Skeletal muscle tissue (tissue), 4 donors: ENCODE results near the gene NAP1L1. TPM values are rescaled to one million over a fixed set of nuclear protein-coding genes. Genes with fewer than 3 reads are reported as not detected.

Experiments
- H3K27ac ChIP-seq: one replicate; pipeline ENCODE4 v1.7.0; 2013; ENCODE audit warnings: mild to moderate bottlenecking, low read depth, low read length, inconsistent platforms
- H3K27me3 ChIP-seq, 3 donors: one replicate each; pipeline ENCODE4 v1.7.0; 2013; ENCODE audit warnings: low read length in 3 of 3; ENCODE audit not compliant: control insufficient read depth in 3 of 3, insufficient read depth in 3 of 3
- H3K36me3 ChIP-seq, 3 donors: one replicate each; pipeline ENCODE4 v1.7.0; 2013; ENCODE audit warnings: low read length in 3 of 3; ENCODE audit not compliant: control insufficient read depth in 3 of 3, insufficient read depth in 3 of 3
- H3K4me1 ChIP-seq, 3 donors: one replicate each; pipeline ENCODE4 v1.7.0; 2013; ENCODE audit warnings: low read length in 3 of 3, mild to moderate bottlenecking in 3 of 3; ENCODE audit not compliant: control insufficient read depth in 3 of 3, insufficient read depth in 3 of 3
- H3K4me3 ChIP-seq, 3 donors: one replicate each; pipeline ENCODE4 v1.7.0; 2013; ENCODE audit warnings: low read length in 3 of 3
- H3K9ac ChIP-seq, 3 donors: one replicate each; pipeline ENCODE4 v1.7.0; 2013; ENCODE audit warnings: low read length in 3 of 3, mild to moderate bottlenecking in 3 of 3, moderate library complexity in 2 of 3, low read depth in 1 of 3
- H3K9me3 ChIP-seq, 3 donors: one replicate each; pipeline ENCODE4 v1.7.0; 2013; ENCODE audit warnings: low read length in 3 of 3; ENCODE audit not compliant: control insufficient read depth in 3 of 3
- total RNA-seq: library from RNA; depleted of rRNA; stranded (reverse); fragments of >200 nt; gene quantifications from one replicate; pipeline ENCODE4 v1.2.3, GENCODE V29; 2014
- donor health status: Osteomylitis.

The NAP1L1 gene
- total RNA-seq, 1 donor from 2014 or later: 130 TPM

DNA sequence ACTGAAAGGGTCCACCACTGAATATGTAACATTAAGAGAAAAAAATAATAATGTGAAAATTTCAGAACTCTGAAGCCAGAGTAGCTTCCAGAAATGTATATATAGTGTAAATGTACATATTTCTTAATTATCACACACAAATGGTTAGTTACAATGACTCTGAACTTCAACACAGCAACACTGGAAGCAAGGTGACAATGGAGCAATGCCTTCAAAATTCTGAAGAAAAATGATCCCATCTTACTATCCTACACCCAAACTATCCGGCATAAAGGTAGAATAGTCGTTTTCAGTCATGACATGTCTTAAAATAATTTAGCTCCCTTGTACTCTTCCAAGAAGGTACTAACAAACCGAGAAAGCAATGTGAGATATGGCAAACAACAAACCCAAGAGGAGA is 11.9 kb downstream of the NAP1L1 start:
- H3K9ac ChIP-seq: no peak overlapping the region
- no peaks in the 10 kb centered on the region for H3K9me3 ChIP-seq
- H3K4me1 ChIP-seq: peaks cover 2 to 7% (median 4%) of the 10 kb centered on the region in 3 donors
- H3K27me3 ChIP-seq: no peaks in the 10 kb centered on the region
- peaks cover 0 to 6% (median 0%) of the 10 kb centered on the region in 3 donors for H3K36me3 ChIP-seq
- no peak overlapping the region for H3K4me3 ChIP-seq
- H3K27ac ChIP-seq: no peak overlapping the region

DNA sequence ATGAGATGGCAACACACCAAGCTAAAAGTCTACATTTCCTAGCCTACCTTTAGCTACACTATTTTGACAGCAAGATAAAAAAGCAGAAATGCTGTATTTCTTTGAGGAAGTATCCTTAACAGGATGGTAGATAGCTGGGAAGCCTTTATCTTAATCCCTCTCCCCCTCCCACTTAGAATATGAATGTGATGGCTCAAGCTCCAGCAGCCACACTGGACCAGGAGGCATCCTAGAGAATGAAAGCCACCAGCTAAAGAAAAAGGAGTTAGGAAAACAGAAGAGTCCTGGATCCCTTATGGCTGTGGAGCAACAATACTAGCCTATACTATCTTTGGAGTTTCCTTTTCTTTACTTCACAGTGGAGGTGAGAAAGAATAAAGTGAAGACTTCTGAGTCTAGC is 15.1 kb downstream of the NAP1L1 start:
- no peak overlapping the region for H3K9ac ChIP-seq
- H3K27ac ChIP-seq: no peak overlapping the region
- H3K9me3 ChIP-seq: peaks cover 0 to 4% (median 0%) of the 10 kb centered on the region in 3 donors
- no peaks in the 10 kb centered on the region for H3K27me3 ChIP-seq
- peaks cover 0 to 14% (median 5%) of the 10 kb centered on the region in 3 donors for H3K36me3 ChIP-seq
- H3K4me3 ChIP-seq: no peak overlapping the region
- peaks cover 2 to 7% (median 4%) of the 10 kb centered on the region in 3 donors for H3K4me1 ChIP-seq

DNA sequence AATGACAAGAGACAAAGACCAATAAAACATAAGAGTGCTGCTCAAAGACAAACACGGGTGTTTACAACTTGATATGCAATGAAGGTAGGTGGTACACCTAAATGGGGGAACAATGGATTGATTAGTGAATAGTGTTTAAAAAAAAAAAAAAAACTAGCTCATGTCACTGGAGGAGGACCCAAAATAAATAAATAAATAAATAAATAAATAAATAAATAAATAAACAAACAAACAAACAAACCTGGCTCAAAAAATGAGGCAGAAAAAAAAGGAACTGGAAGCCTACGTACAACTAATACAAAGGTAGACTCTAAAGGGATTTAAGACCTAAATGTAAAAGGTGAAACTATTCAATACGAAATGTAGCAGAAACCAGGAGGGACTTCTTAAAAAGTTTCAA is 18.6 kb downstream of the NAP1L1 start:
- H3K4me1 ChIP-seq: peaks cover 0 to 2% (median 0%) of the 10 kb centered on the region in 3 donors
- no peaks in the 10 kb centered on the region for H3K27me3 ChIP-seq
- H3K9ac ChIP-seq: no peak overlapping the region
- H3K27ac ChIP-seq: no peak overlapping the region
- peaks cover 0 to 14% (median 10%) of the 10 kb centered on the region in 3 donors for H3K36me3 ChIP-seq
- peaks cover 0 to 4% (median 0%) of the 10 kb centered on the region in 3 donors for H3K9me3 ChIP-seq
- no peak overlapping the region for H3K4me3 ChIP-seq

DNA sequence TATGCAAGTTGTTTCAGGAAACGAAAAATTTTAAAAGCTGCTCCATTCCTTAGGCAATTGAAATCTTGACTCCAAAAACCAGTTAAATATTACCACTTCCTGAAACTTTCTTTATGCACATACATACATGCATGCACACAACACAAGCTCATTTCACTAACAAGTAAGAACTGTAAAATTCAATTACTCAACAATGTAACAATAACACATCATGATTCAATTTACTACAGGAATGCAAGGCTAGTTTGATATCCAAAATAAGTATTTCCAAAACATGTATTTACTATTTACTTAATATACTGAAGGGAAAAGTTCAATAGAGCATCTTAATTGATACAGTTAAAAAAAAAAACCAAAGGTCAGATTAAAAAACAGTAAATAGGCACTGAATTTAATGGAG is 19.6 kb downstream of the NAP1L1 start:
- Histone ChIP-seq H3K27me3 (no peaks in the 10 kb centered on the region), H3K9me3 (peaks cover 0 to 4% (median 0%) of the 10 kb centered on the region in 3 donors), H3K4me1 (peaks cover 0 to 2% (median 0%) of the 10 kb centered on the region in 3 donors), H3K36me3 (peaks cover 0 to 18% (median 17%) of the 10 kb centered on the region in 3 donors), H3K27ac (no peak overlapping the region), H3K9ac (no peak overlapping the region), H3K4me3 (no peak overlapping the region)

DNA sequence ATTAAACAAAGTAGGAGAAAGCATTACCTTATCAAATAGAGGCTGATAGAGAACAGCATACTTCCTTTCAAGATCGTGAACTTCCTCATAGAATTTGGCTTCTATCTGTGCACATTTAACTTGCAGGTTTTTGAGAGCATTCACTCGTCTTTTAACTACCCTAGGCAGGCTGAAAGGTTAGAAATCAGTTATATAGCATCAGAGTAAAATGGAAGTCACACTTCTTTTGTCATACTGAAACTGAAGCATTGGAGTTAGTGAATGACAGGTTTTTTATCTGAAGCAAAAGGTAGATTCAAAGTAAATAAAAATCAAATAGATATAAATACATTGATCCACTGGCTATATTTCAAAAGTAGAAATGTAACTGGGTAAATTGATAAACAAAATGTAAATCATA is 24.4 kb downstream of the NAP1L1 start:
- peaks cover 0 to 28% (median 19%) of the 10 kb centered on the region in 3 donors for H3K36me3 ChIP-seq

DNA sequence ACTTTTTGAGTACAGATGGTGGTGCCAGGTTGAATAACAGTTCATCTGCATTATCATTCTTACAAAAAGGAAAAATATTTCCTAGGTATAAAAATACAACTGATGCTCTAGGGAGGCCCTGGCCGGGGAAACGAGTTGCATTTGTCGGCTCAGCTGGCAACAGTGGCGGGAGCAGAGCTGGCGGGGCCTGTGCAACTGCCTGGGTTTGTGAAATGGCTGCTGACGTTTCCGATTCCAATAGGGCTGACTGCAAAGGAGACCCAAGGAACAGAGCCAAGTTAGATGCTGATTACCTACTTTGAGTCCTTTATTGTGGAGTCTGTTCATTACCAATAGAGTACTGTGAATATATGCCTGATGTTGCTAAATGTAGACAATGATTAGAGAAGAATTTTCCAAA is 27.2 kb downstream of the NAP1L1 start:
- Histone ChIP-seq H3K9ac (no peak overlapping the region), H3K36me3 (peaks cover 12 to 53% (median 43%) of the 10 kb centered on the region in 3 donors), H3K27me3 (no peaks in the 10 kb centered on the region), H3K4me3 (no peak overlapping the region), H3K27ac (no peak overlapping the region), H3K4me1 (no peaks in the 10 kb centered on the region), H3K9me3 (no peaks in the 10 kb centered on the region)

More for the DNA sequence above, 24.4 kb downstream of the NAP1L1 start:
- Histone ChIP-seq H3K9me3 (peaks cover 0 to 2% (median 0%) of the 10 kb centered on the region in 3 donors), H3K27ac (no peak overlapping the region), H3K27me3 (no peaks in the 10 kb centered on the region), H3K4me1 (no peaks in the 10 kb centered on the region), H3K9ac (no peak overlapping the region), H3K4me3 (no peak overlapping the region)

DNA sequence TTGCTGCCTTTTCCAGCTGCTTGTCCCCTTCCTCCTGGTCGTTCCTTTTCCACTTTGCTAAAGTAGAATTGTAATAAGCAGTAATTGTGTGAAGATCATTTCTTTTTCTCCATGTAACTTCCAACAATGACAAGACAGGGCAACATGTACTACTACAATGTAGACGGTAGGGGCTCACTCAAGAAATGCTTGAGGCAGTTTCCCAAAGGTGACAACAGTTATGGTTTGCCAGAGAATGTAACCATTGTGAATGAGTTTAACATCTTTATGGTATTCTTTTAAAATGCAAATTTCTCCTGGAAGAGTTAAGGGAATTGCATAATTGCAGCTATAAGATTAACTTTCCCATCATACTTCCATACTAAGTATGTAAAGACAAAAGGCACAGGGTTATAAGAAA is 29.1 kb downstream of the NAP1L1 start:
- Histone ChIP-seq H3K4me1 (no peaks in the 10 kb centered on the region), H3K27me3 (no peaks in the 10 kb centered on the region), H3K36me3 (peaks cover 15 to 50% (median 41%) of the 10 kb centered on the region in 3 donors), H3K27ac (no peak overlapping the region), H3K9ac (no peak overlapping the region), H3K9me3 (no peaks in the 10 kb centered on the region), H3K4me3 (no peak overlapping the region)

DNA sequence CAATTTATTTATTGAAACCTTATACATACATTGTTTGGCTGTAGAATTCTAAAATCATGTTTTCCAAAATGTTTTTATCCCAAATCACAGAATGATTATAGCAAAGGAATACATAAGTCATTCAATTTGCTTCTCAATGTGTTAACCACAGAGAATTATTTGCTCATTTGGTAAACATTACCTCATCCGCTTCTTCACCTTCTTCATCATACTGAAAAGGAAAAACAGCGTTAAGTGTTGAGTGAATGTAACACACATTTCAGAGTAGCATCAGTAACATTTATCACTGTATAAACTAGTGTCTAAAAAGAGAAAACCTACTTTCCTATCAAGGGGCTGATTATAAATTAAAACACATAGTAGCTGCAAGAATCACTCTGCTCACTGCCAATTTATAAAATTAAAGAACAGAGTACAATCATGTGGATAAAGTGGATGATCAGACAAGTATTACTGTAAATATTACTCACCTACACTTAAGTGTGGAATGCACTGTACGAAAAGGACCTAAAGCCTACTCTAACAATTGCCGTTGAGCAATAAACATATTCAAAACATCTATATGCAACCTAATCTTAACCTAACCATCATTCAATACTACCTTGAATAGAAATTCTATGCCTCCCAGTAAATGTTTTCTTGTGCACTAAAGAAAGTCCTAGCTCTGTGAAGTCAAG is 34.8 kb downstream of the NAP1L1 start:
- Histone ChIP-seq H3K4me1 (no peaks in the 10 kb centered on the region), H3K27me3 (no peaks in the 10 kb centered on the region), H3K36me3 (peaks cover 15 to 41% (median 29%) of the 10 kb centered on the region in 3 donors), H3K4me3 (no peak overlapping the region), H3K27ac (no peak overlapping the region), H3K9ac (no peak overlapping the region), H3K9me3 (no peaks in the 10 kb centered on the region)

DNA sequence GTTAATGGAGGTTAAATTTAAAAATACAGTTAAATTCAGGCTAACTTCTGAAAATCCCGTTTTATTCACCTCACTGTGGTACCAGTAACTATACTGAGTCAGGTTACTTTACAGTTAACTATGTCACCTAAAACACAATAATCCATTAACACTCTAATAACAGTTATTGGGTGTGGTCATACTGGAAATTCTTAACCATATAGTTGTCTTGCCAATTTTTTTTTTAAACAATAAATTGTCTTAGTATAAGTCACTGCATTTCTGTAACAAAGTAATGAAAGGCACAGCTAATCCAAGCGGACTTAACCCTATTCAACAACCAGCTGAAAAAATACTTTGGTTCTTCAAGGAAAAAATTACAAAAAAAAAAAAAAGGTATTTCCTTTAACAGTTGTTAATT is 36.7 kb downstream of the NAP1L1 start:
- Histone ChIP-seq H3K27ac (no peak overlapping the region), H3K27me3 (no peaks in the 10 kb centered on the region), H3K36me3 (peaks cover 8 to 23% (median 16%) of the 10 kb centered on the region in 3 donors), H3K9ac (no peak overlapping the region), H3K9me3 (no peaks in the 10 kb centered on the region), H3K4me1 (no peaks in the 10 kb centered on the region), H3K4me3 (no peak overlapping the region)

DNA sequence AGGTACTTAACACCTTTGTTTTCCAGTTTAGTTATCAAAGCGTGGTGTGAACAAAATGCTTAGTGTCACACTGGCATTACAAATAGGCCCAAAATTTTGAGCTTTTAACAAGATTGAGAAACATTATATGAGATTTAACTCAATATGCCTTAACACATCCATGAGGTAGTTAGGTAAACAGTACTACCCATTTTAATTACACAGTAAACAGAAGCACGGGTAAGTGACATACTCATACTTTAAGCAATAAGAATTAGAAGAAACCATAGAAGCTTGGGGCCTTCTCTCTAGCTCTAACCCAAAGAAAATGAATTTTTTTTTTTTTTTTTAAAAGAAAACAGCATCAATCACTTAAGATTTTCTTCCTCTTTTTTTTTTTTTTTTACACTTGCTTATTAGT is 37.4 kb downstream of the NAP1L1 start:
- Histone ChIP-seq H3K4me1 (no peaks in the 10 kb centered on the region), H3K9me3 (no peaks in the 10 kb centered on the region), H3K36me3 (peaks cover 3 to 16% (median 12%) of the 10 kb centered on the region in 3 donors), H3K9ac (no peak overlapping the region), H3K27me3 (no peaks in the 10 kb centered on the region), H3K4me3 (no peak overlapping the region), H3K27ac (no peak overlapping the region)
